Stimulated activated CD8-positive, alpha-beta memory T cell treated with anti-CD3 and anti-CD28 coated beads, Interleukin-15, amount 100 ng/mL, for 4 hours (primary cell): ENCODE measurements around the gene GPC5.

Experiments used
- DNase-seq, 2 donors: peaks; one replicate each; pipeline ENCODE4 v3.0.0-alpha.2; 2020; ENCODE audit warnings: low read depth in 2 of 2

Gene GPC5

DNA sequence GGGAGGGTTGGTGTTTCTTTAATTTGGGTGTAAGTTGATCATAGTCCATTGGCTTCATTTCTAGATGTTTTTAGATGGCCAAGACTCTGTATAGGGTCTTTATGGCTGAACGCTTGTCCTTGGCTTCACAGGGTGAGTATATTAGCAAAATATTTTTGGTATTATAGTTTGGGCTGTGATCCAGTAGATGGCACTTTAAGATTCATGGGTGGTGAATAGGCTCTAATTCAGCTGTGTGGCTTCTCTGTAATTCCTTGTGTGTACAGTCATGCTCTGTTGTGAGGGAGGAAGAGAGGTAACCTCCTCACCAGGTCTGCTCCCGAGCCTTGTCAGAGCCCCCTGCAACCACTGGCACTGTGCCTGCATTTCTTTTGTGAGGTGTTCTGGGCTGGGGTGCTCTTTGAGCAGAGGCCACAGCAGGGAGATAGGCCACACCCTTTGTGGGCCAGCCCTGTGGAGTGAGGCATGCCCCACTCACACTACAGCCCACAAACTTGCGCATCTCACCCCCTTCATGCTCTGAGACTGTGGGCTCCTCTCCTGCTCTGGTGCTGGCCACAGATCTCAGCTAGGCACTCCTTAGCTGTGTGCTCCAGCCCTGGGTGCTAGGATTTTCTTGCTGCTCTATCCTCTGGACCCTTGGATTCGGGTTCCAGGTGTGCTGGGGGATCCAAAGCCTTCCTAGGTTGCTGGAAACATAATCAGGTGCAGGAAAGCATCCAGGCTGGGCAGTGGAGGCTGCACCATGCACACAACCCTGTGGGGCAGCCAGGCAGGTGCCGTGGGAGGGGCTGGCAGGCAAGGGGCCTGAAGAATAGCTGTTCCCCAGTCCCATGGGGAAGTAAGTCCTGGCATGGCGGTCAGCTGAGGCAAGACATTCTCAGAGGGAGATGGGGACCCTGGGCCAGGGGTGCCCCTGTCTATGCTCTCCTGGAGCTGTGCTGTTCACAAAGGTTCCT lies 193.9 kb downstream of the GPC5 start:
- DNase-seq, result no peak

DNA sequence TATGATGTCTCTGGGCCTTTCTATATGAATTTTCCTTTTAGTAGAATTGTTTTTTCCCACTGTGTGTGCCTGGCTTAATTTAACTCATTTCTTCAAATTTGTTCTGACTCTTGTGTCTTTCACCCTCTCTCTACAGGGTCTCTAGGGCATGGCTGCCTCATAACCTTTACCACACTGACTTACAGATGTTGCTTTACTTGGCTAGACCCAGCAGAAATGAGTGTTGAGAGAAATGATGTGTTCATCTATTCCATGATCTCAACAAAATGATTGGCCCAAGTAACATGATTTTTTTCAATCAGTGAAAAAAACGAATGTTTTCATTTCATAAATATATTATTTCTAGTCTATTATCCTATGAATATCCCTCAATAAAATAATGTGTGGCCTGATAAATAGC lies 195.0 kb downstream of the GPC5 start:
- no peak for DNase-seq

DNA sequence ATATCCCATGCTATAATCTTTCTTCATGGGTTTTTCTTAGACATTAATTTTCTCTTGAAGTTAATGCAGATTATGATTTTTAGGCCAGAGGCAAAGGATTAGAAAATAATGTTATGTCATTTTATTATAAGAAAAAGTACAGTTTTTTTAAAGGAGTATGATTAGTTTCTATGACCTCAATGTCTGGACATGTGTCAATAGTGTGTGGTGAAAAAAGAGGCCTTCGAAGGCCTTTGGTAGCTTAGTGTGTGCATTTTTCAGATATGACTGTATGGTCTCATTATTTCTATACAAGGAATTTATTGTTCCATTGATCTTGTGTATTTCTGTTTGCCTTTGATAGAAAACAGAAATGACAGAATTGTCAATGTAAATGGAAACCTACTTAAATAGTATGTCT lies 195.6 kb downstream of the GPC5 start:
- DNase-seq, result no peak

DNA sequence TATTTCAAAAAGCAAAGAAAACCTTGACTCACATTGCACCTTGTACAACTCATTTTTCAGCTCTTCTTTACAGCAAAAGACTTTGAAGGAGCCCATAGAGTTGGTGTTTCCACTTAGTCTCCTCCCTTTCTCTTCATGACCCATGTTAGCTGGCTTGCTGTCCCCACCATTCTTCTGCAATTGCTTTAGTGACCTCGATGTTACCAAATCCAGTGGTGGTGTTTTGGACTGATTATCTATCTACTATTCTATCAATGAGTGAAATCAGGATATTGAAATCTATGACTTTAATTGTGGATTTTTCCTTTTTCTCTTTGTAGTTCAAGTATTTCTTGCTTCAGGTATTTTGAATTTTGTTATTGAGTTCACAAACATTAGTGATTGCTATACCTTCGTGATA lies 197.3 kb downstream of the GPC5 start:
- DNase-seq, result no peak

DNA sequence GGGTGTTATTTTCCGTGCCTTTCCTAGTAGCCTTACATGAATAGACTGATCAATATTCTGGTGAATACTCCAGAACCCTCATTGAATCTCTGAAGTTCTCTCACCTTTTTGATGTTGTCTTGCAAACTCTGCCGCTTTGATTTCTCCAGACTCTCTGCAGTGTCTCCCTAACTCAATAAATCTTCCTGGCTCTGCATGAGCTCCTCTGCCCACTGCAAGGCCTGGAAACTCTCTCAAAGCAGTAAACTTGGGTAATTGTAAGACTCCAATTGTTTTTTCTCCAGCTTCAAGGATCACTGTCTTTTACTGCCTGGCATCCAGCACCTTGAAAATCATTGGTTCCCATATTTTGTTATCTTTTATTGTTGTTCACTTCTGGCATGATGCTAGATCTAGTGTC lies 198.4 kb downstream of the GPC5 start:
- no peak for DNase-seq

DNA sequence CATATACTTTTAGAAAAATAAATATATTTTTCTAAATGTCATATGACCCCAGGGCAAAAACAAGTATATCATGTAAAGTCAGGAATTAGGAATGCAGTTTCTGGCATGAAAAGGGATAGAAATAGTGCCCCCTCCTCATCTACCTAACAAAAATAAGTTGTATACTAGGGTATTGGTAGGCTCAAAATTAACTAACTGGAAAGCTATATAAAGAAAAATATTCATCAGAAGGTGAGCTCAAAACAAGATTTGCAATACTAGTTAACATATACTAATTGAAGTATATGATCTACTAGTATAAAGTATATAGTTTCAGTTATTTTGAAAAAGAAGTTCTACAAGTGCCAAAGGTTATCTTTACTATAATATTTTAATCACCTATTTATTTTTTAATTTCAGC lies 200.2 kb downstream of the GPC5 start:
- DNase-seq, result no peak

DNA sequence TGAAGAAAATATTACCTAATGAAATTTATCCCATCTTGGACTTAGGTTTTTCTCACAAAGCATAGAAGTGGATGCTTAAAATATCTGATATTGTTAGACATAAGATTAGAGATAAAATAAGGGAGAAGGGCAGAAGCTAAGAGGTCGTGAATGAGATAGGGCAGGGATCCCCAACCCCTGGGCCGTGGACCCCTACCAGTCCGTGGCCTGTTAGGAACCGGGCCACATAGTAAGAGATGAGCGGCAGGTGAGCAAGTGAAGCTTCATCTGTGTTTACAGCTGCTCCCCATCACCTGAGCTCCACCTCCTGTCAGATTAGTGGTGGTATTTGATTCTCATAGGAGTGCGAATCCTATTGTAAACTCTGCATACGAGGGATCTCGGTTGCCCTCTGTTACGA lies 202.9 kb downstream of the GPC5 start:
- DNase-seq, result no peak

DNA sequence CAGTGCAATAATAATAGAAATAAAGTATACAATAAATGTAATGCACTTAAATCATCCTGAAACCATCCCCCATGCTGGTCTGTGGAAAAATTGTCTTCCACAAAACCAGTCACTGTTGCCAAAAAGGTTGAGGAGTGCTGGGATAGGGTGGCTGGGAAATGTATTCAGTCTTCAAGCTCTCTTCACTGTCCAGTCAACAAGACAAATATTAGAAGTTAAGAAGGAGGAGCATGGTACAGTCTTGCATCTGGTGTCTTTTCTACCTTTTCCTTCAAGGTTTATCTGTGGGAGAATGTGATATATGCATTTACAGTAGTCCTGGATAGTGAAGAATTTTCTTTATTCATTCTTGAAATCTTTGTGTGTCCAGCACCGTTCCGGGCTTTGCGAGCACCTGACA lies 203.4 kb downstream of the GPC5 start:
- no peak for DNase-seq

DNA sequence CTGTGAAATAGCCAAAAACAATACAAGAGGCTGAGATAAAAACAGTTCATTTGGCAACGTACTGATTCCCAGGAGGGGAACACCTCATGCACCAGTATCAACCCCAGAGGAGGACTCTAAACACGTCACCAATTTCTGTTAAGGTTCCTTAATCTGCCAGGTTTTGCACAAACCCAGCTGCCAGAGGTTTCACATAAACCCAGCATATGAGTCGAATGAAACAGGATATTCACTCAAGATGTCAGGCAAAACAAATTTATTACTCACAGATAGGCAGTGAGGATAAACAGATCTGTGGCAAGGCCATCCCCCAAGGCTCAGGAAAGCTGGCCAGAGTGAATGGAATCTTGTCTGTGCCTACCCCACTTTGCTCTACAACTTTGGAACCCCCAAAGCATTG lies 210.9 kb downstream of the GPC5 start:
- no peak for DNase-seq

DNA sequence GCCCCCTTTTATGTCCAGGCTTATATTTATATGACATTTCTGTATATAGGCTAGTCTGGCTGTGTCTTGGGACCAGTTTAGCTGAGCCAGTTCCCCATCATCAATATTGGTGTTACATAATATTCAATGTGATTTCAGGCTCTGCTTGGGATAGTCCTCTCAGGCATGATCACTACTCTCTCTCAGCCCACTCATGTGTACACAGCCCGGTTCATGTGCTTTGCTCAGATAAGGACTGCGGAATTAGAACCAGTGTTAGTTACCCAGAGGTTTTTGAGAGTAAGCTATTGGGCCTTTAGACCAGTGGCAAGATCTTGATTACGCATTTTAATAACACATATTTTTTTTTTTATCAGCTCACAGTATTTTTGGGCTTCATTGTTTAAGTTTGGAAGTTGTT lies 219.9 kb downstream of the GPC5 start:
- no peak for DNase-seq

DNA sequence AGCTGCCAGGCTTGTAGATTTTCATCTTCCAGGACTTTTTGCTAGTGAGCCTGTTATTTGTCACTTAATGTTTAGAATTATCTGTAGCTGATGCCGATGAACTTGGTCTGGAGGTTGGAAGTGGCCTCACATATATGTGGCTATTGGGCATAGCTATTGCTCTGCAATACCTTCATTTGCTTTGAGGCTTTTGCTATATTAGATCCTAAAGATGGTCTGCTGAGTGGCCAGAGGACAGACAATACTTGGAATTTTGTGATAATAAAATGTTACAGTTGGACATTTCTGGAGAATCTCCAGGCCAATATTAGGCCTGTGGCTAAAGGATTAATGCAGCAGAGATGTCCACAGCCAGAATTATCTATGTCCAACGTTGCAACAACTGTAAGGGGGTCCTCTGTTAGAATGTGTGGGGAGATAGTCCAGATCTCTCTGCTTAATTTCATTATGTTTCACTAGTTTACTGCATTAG lies 222.3 kb downstream of the GPC5 start:
- no peak for DNase-seq

DNA sequence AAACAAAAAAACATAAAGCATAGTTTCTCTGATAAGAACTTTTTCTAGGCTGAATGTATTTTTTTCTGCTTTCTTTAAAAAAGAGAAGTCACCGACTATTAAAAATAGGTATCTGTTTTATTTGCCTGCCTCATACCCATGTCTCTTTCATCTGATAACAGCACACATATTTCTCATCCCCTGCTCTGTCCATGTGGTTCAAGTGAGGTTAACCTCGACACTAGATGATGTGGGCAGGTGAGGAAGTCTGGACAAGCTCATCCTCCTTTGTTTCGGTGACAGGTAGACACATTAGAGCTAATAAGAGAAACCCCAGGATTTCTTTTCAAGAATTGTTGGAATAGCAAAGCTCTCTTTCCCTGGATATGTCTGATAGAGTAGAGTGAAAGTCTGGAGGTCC lies 222.7 kb downstream of the GPC5 start:
- DNase-seq, result no peak

DNA sequence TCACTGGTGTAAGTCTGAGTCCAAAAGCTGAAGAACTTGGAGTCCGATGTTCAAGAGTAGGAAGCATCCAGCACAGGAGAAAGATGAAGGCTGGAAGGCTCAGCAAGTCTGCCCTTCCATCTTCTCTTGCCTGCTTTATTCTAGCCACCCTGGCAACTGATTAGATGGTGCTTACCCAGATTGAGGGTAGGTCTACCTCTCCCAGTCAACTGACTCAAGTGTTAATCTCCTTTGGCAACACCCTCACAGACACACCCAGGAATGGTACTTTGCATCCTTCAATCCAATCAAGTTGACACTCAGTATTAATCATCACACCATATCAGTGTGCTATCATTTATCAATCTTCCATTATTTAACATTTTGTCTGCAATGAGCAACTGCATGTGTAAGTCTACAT lies 223.5 kb downstream of the GPC5 start:
- DNase-seq, result no peak

DNA sequence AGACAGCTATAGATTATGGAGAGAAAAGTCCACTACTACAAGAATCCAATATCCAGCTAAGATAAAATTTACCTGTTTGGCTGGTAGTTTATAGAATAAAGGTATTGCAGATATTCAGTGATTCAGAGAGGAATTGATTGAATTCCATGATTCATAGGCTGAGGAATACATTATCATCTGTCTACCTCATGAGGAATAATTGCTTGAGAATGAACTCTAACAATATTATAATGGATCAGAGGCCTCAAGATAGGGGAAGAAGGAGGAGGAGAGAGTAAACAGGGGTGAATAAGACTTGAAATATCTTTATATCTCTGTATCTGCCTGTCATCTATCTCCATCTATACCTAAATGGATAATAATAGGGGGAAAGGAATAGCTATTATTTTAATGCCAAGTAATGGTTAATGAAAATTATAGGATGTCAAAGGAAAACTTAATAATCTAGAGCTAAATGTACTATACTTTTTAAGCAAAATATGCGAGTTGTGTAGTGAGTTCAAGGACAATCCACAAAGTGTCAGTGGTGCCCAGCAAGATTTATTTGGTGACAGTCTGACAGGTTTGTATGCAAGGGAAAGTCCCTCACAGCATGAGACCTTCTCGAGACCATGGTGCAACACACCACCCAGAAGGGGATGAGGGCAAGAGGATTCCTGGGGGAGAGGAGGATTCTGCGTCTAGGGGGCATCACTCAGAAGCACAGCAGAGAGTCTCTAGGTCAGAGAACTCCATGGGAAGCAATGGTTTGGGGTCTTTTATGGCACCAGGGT lies 224.5 kb downstream of the GPC5 start:
- no peak for DNase-seq

DNA sequence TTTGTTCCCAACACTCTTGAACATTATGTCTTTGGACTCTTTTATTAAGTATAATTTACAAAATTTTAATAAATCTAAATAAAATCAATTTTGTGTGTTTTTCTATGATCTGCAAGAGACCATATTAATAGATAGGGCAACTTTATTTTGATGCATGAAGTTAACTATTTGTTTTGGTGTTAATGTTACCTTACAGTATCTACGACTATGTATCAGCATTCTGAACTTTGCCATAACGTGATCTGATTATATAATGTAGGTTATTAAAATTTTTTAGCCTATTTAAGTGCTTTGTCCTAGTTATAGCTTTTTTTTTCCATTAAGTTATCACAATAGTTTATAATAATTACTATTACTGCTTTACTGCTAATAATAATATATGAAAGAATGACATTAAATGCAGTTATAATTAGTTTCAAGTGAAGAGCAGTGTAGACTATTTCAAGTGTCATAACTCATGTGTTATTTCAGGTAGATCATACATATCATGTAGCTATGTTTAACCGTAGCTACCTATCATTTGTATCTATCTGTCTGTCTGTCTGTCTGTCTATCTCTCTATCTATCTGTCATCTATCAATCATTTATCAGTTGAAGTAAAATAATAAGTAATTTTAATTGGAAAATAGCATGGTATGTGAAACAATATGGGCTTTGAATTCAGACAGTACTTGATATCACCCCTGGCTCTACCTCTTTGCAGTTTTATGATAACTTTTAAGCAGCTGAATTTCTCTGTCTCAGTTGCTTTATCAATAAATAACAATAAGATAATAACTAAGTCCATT lies 229.7 kb downstream of the GPC5 start:
- DNase-seq, result no peak

DNA sequence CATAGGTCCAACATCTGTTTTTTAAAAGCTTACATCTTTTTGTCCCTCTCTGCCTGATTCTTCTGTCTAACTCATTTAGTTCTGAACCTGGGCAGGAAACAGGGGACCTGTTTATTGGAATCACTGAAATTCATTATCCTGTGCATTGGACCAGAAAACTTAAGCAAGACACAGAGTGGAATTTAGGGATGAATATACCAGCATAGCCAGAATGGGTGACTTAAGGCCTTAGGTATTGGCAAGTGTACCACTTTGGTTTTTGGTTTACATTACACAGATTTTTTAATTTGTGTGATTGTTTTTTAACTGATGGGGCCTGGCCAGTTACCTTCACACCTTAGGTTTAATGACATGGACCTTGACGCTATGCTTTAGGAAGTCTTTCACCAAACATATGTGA lies 232.5 kb downstream of the GPC5 start:
- DNase-seq, result no peak

DNA sequence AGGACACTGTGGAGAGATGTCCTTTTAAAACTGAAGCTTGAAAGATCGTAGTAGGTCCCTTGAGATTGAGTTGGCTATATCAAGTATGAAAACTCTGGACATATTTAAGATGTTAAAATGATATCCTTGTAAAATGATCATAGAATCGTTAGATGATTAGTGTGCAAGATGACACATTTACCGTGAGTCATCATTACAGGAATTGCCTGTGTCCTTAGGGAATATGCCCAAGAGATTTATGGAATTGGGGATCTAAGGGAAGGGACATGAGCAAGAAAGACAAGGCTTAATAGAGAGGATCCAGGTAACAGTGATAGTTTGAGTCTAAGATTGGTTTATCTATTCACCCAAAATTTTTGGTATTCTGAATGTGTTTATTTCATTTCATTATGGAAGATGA lies 233.7 kb downstream of the GPC5 start:
- no peak for DNase-seq

DNA sequence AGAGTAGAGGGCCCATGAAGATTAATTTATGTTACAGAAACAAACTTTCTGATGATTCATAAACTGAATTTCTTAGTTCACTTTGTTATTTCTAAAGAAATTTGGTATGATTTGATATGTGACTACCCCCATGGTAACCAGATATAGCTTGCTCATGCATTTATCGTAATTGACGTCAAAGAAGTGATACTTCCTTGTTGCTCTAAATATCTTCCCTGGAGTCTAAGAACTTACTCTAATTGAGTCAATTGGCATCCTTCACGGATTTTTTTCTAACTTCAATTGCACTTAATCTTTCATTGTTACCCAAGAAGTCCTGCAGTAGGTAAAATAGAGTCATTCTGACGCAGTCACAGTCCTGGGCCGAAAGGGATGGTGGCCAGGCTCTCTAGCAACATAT lies 240.9 kb downstream of the GPC5 start:
- DNase-seq, result no peak

DNA sequence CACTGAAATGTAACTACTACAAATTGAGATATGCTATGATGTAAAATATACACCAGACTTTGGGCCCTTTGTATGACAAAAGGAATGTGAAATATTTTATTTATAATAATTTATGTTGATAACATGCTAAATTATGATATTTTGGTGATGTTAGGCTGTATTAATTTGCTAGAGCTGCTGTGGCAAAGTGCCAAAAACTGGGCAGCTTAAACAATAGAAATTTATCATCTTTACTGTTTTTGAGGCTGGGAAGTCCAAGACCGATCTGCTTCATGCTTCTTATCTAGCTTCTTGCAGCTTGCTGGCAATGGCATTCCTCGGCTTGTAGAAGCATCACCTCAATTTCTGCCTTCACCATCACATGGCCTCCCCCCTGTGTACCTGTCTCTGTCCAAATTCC lies 245.0 kb downstream of the GPC5 start:
- DNase-seq, result no peak

DNA sequence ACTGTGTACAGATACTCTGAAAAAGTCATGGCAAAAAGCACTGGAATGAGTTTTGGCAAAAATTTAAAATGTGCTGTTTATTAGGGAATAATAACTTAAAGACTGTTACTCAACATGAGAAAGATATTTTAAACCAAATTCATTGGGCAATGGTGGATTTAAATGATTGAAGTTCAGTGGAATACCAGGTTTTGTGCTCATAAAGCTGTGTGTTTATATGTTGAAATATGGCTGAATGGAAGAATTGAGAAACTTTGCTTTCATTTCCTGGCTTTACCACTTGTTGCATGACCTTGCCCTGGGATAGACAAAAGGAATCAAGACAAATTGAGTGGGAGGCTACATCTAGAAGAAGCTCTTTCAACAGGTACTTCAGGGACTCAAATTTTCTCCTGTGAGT lies 246.4 kb downstream of the GPC5 start:
- no peak for DNase-seq

DNA sequence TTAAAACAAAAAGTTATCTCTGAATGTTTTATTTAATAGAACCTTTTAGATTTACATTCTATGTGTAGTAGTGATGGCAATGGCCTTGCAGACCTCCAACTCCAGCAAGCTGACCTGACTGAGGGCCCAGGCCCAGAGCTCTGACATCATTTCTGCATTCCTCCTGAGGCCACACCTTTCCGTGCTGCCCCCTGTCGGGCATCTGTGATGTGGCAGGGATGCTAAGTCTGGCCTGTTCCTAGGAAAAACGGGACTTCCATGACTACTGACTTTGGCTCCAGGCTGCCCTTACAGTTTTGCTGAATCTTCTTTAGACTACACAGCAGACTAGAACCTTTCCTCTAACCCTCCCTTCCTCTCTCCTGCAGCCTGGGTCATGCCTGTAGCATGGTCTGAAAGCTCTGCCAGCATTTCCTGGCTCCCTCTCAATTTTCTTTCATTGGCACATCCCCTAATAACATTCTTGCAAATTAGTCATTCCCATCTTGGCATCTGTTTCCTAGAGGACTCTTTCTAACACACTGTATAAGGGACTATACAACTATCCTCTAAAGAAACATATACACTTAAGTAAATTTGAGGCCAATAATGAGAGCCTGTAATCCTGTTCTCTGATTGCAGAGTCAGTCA lies 249.1 kb downstream of the GPC5 start:
- DNase-seq, result no peak

DNA sequence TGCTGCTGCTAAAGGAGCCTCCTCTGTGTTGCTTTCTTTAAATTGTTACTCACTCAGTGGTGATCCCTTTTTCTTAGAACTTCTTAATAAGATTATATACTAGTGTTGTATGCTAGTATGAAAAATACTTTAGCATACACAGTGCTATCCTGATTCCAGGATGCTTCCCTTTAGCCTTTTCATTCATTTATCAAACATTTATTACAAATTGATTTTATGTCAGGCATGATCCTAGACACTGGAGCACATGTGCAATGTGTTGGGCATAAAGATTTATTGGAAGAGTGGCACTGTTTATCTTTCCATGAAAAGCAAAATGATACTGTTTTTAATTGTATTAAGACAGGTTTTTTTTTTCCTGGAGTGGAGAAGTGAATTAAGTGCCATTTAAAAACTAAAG lies 249.6 kb downstream of the GPC5 start:
- no peak for DNase-seq
